HEK293 (cell line): ENCODE data around the gene ST7.

Source experiments
- CTCF ChIA-PET: fragments of 350-600 bp; formaldehyde crosslinking; extraction: SDS; loops from one replicate; lab custom pipeline; 2021; ENCODE audit warnings: antibody characterized with exemption; lab: Yijun Ruan, JAX
- POLR2A ChIA-PET: fragments of 300-600 bp; formaldehyde crosslinking; extraction: SDS; loops from one replicate; lab custom pipeline; 2020; ENCODE audit warnings: antibody characterized with exemption, inconsistent platforms; lab: Yijun Ruan, JAX
- H3K27ac ChIP-seq: fragments of 200-500 bp; sonication (Bioruptor generic); 2 replicates; pipeline ENCODE4 v1.5.1; 2014; ENCODE audit warnings: low read depth, low read length, control low read depth, inconsistent platforms; ENCODE audit errors: extremely low read depth
- H3K36me3 ChIP-seq, 2 experiments: fragments of 200-500 bp in 1 of 2; sonication (Bioruptor generic) in 1 of 2; 1 replicate in 1 of 2; 2 replicates in 1 of 2; pipeline ENCODE4 v1.5.1; 2014 to 2017; ENCODE audit warnings: inconsistent platforms in 2 of 2, low read length in 2 of 2; ENCODE audit not compliant: control insufficient read depth in 2 of 2, insufficient read depth in 1 of 2
- H3K4me1 ChIP-seq: fragments of 200-500 bp; sonication (Bioruptor generic); 2 replicates; pipeline ENCODE4 v1.5.1; 2014; ENCODE audit warnings: mild to moderate bottlenecking, low read length, inconsistent platforms; ENCODE audit not compliant: control insufficient read depth, insufficient read depth
- H3K4me3 ChIP-seq: 2 replicates; pipeline ENCODE4 v1.5.1; 2011; ENCODE audit warnings: low read depth, mild to moderate bottlenecking, control low read depth, low read length, moderate library complexity
- H3K9me3 ChIP-seq: fragments of 200-500 bp; sonication (Bioruptor generic); 2 replicates; pipeline ENCODE4 v1.5.1; 2014; ENCODE audit warnings: low read depth, low read length, inconsistent platforms; ENCODE audit not compliant: control insufficient read depth, insufficient read depth
- HOXA7 ChIP-seq: sonication (generic); formaldehyde crosslinking; IDR thresholded peaks from 2 replicates; pipeline ENCODE4 v1.8.1; 2022; ENCODE audit warnings: missing genetic modification reagents, borderline replicate concordance
- HOXD13 ChIP-seq: sonication (generic); formaldehyde crosslinking; IDR thresholded peaks from 2 replicates; pipeline ENCODE4 v1.8.0; 2022; ENCODE audit warnings: missing genetic modification reagents, borderline replicate concordance
- PRDM4 ChIP-seq: fragments of 450-650 bp; formaldehyde crosslinking; IDR thresholded peaks from 2 replicates; pipeline ENCODE4 v1.5.1; 2017; ENCODE audit warnings: missing biosample characterization, missing genetic modification characterization
- WT1 ChIP-seq: fragments of 450-650 bp; formaldehyde crosslinking; IDR thresholded peaks from 2 replicates; pipeline ENCODE4 v1.5.1; 2016; ENCODE audit warnings: missing biosample characterization, missing genetic modification characterization
- ZBTB48 ChIP-seq: fragments of 450-650 bp; formaldehyde crosslinking; IDR thresholded peaks from 2 replicates; pipeline ENCODE4 v1.5.1; 2016; ENCODE audit warnings: missing biosample characterization, missing genetic modification characterization
- ZEB2 ChIP-seq: fragments of 450-650 bp; formaldehyde crosslinking; IDR thresholded peaks from 2 replicates; pipeline ENCODE4 v1.5.1; 2016; ENCODE audit warnings: missing biosample characterization, missing genetic modification characterization
- ZFP37 ChIP-seq: fragments of 450-650 bp; formaldehyde crosslinking; IDR thresholded peaks from 2 replicates; pipeline ENCODE4 v1.5.1; 2016; ENCODE audit warnings: missing biosample characterization, missing genetic modification characterization
- ZNF146 ChIP-seq: fragments of 450-650 bp; formaldehyde crosslinking; IDR thresholded peaks from 2 replicates; pipeline ENCODE4 v1.5.1; 2016; ENCODE audit warnings: missing biosample characterization, missing genetic modification characterization
- ZNF16 ChIP-seq: fragments of 450-650 bp; formaldehyde crosslinking; IDR thresholded peaks from 2 replicates; pipeline ENCODE4 v1.5.1; 2016; ENCODE audit warnings: low read depth, missing biosample characterization, missing genetic modification characterization
- ZNF214 ChIP-seq: fragments of 450-650 bp; formaldehyde crosslinking; IDR thresholded peaks from 2 replicates; pipeline ENCODE4 v1.5.1; 2017; ENCODE audit warnings: missing biosample characterization, mild to moderate bottlenecking, missing genetic modification characterization, borderline replicate concordance
- ZNF248 ChIP-seq: fragments of 450-650 bp; formaldehyde crosslinking; IDR thresholded peaks from 2 replicates; pipeline ENCODE4 v1.5.1; 2017; ENCODE audit warnings: missing biosample characterization, missing genetic modification characterization
- ZNF335 ChIP-seq: fragments of 450-650 bp; formaldehyde crosslinking; conservative IDR thresholded peaks from 2 replicates; pipeline ENCODE4 v1.5.1; 2016; ENCODE audit warnings: missing biosample characterization, missing genetic modification characterization
- ZNF341 ChIP-seq: fragments of 450-650 bp; formaldehyde crosslinking; IDR thresholded peaks from 2 replicates; pipeline ENCODE4; 2016; ENCODE audit warnings: low read depth, missing biosample characterization, missing genetic modification characterization
- ZNF362 ChIP-seq: fragments of 450-650 bp; formaldehyde crosslinking; IDR thresholded peaks from 2 replicates; pipeline ENCODE4 v1.5.1; 2016; ENCODE audit warnings: missing biosample characterization, missing genetic modification characterization
- ZNF366 ChIP-seq: fragments of 450-650 bp; formaldehyde crosslinking; conservative IDR thresholded peaks from 2 replicates; pipeline ENCODE4 v1.5.1; 2016; ENCODE audit warnings: missing biosample characterization, missing genetic modification characterization
- ZNF398 ChIP-seq: fragments of 450-650 bp; formaldehyde crosslinking; IDR thresholded peaks from 2 replicates; pipeline ENCODE4 v1.5.1; 2017; ENCODE audit warnings: missing biosample characterization, missing genetic modification characterization
- ZNF510 ChIP-seq: fragments of 450-650 bp; formaldehyde crosslinking; IDR thresholded peaks from 2 replicates; pipeline ENCODE4 v1.5.1; 2018; ENCODE audit warnings: mild to moderate bottlenecking, missing genetic modification characterization, missing biosample characterization; ENCODE audit not compliant: insufficient replicate concordance
- ZNF513 ChIP-seq: fragments of 450-650 bp; IDR thresholded peaks from 2 replicates; pipeline ENCODE4 v1.5.1; 2018; ENCODE audit warnings: missing biosample characterization, missing genetic modification characterization
- ZNF521 ChIP-seq: fragments of 450-650 bp; formaldehyde crosslinking; IDR thresholded peaks from 2 replicates; pipeline ENCODE4 v1.5.1; 2017; ENCODE audit warnings: missing biosample characterization, mild to moderate bottlenecking, missing genetic modification characterization
- ZNF560 ChIP-seq: fragments of 450-650 bp; formaldehyde crosslinking; IDR thresholded peaks from 2 replicates; pipeline ENCODE4 v1.5.1; 2017; ENCODE audit warnings: missing biosample characterization, missing genetic modification characterization, borderline replicate concordance
- ZNF600 ChIP-seq: fragments of 450-650 bp; formaldehyde crosslinking; IDR thresholded peaks from 2 replicates; pipeline ENCODE4 v1.5.1; 2016; ENCODE audit warnings: missing biosample characterization, missing genetic modification characterization
- ZNF610 ChIP-seq: fragments of 450-650 bp; formaldehyde crosslinking; IDR thresholded peaks from 2 replicates; pipeline ENCODE4 v1.5.1; 2016; ENCODE audit warnings: missing biosample characterization, missing genetic modification characterization, borderline replicate concordance
- ZNF623 ChIP-seq: fragments of 450-650 bp; formaldehyde crosslinking; IDR thresholded peaks from 2 replicates; pipeline ENCODE4 v1.5.1; 2016; ENCODE audit warnings: missing biosample characterization, missing genetic modification characterization
- ZNF660 ChIP-seq: fragments of 450-650 bp; IDR thresholded peaks from 2 replicates; pipeline ENCODE4 v1.5.1; 2018; ENCODE audit warnings: missing biosample characterization, mild to moderate bottlenecking, missing genetic modification characterization
- ZNF664 ChIP-seq: fragments of 450-650 bp; formaldehyde crosslinking; IDR thresholded peaks from 2 replicates; pipeline ENCODE4 v1.5.1; 2016; ENCODE audit warnings: missing biosample characterization, missing genetic modification characterization
- ZNF670 ChIP-seq: fragments of 450-650 bp; formaldehyde crosslinking; IDR thresholded peaks from 2 replicates; pipeline ENCODE4 v1.5.1; 2016; ENCODE audit warnings: missing biosample characterization, missing genetic modification characterization, low read depth
- ZNF707 ChIP-seq: fragments of 450-650 bp; formaldehyde crosslinking; IDR thresholded peaks from 2 replicates; pipeline ENCODE4 v1.5.1; 2016; ENCODE audit warnings: missing biosample characterization, missing genetic modification characterization

Gene ST7

GRCh38 chr7:117190746-117191435 lies 237.6 kb downstream of the ST7 start:
- TF ChIP-seq ZNF664 (tag by site-specific recombination), result no peak
- TF ChIP-seq PRDM4, result no peak
- TF ChIP-seq ZFP37 (tag by site-specific recombination), result no peak
- no peak for TF ChIP-seq ZEB2 (tag by site-specific recombination)
- TF ChIP-seq ZNF660 (tag by site-specific recombination), result no peak
- TF ChIP-seq ZNF248 (tag by site-specific recombination), result no peak
- TF ChIP-seq WT1 (tag by site-specific recombination), result no peak
- TF ChIP-seq ZBTB48 (tag by site-specific recombination), result no peak
- no peak for TF ChIP-seq ZNF335 (tag by site-specific recombination)
- no peak for TF ChIP-seq ZNF521 (tag by site-specific recombination)
- TF ChIP-seq ZNF366 (tag by site-specific recombination), result no peak
- TF ChIP-seq HOXD13 (CRISPR knock-in tag), result no peak
- TF ChIP-seq ZNF600, result no peak
- no peak for TF ChIP-seq ZNF623 (tag by site-specific recombination)
- TF ChIP-seq ZNF707 (tag by site-specific recombination), result no peak
- Histone ChIP-seq H3K36me3 (no peaks in the 10 kb centered on the region), H3K4me1 (peaks cover 2% of the 10 kb centered on the region; the same call in 1 of the 2 replicates), H3K4me3 (no peak overlapping the region), H3K27ac (no peak overlapping the region), H3K9me3 (no peaks in the 10 kb centered on the region)
- CTCF ChIA-PET, result no interaction called here
- POLR2A ChIA-PET, result no interaction called here

- POLR2A ChIA-PET, result no interaction called here
- H3K9me3 ChIP-seq, result no peaks in the 10 kb centered on the region
- no peak overlapping the region for H3K4me3 ChIP-seq
- TF ChIP-seq ZNF513, result no peak
- no peak for TF ChIP-seq ZNF341 (tag by site-specific recombination)
- no peak for TF ChIP-seq ZNF214 (tag by site-specific recombination)
- TF ChIP-seq ZNF670 (tag by site-specific recombination), result no peak
- no peaks in the 10 kb centered on the region for H3K36me3 ChIP-seq
- no peak overlapping the region for H3K27ac ChIP-seq
- H3K4me1 ChIP-seq, result no peaks in the 10 kb centered on the region
- CTCF ChIA-PET, result interaction anchor here (0.7 kb wide), 1 partner anchor 165 kb away, joined by 3 read pairs; no protein-coding TSS in a partner anchor
Observed at GRCh38 chr7:117192108-117192507, 238.8 kb downstream of the ST7 start.

- no peaks in the 10 kb centered on the region for H3K36me3 ChIP-seq
- no peak overlapping the region for H3K27ac ChIP-seq
- H3K4me3 ChIP-seq, result no peak overlapping the region
- no peaks in the 10 kb centered on the region for H3K9me3 ChIP-seq
- POLR2A ChIA-PET, result no interaction called here
- no peaks in the 10 kb centered on the region for H3K4me1 ChIP-seq
- CTCF ChIA-PET, result interaction anchor here (0.7 to 1.4 kb wide), 2 partner anchors 9 to 19 kb away, joined by 4 read pairs; no protein-coding TSS in a partner anchor
- no peak for TF ChIP-seq ZNF16 (tag by site-specific recombination)
- TF ChIP-seq ZNF146, result no peak
- no peak for TF ChIP-seq ZNF610 (tag by site-specific recombination)
- TF ChIP-seq ZNF398 (tag by site-specific recombination), result no peak
- TF ChIP-seq ZNF362 (tag by site-specific recombination), result no peak
- TF ChIP-seq ZNF510 (tag by site-specific recombination), result no peak
- TF ChIP-seq ZNF560 (tag by site-specific recombination), result no peak
- no peak for TF ChIP-seq HOXA7 (CRISPR knock-in tag)
Observed at GRCh38 chr7:117193564-117193963, 240.3 kb downstream of the ST7 start.
